ENCODE results near the gene PRKAA1. TPM values are rescaled to one million over a fixed set of nuclear protein-coding genes. Genes with fewer than 3 reads are reported as not detected.
"Not testable (repeated sequence)": the region's sequence is repeated elsewhere in the genome, so short reads cannot be mapped to it uniquely, and the experiment has no call there.

PRKAA1 gene
- total RNA-seq, 2 experiments from 2014 or later: 71.3 to 84.1 TPM

DNA sequence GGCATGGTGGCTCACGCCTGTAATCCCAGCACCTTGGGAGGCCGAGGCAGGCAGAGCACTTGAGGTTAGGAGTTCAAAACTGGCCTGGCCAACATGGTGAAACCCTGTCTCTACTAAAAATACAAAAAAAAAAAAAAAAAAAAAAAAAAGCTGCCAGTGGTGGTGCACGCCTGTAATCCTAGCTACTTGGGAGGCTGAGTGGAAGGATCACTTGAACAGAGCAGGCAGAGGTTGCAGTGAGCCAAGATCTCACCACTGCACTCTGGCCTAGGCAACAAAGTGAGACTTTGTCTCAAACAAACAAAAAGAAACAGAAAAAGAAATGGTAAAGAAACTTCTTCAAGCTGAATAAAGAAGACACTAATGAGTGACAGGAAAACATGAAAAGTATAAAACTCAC lies 11.5 kb downstream of the PRKAA1 start:
- CTCF ChIA-PET: interaction anchor here (1.3 kb wide), 1 partner anchor 18 kb away, joined by 3 read pairs; no protein-coding TSS in a partner anchor
- H3K27ac Mint-ChIP-seq, H3K4me3 Mint-ChIP-seq, POLR2A ChIA-PET, DNase-seq, H3K27me3 Mint-ChIP-seq, H3K9me3 Mint-ChIP-seq: not testable (repeated sequence)
- H3K4me1 Mint-ChIP-seq: peaks cover 23% of the 10 kb centered on the region
- peaks cover 38% of the 10 kb centered on the region for H3K36me3 Mint-ChIP-seq (ENCODE audit: low read depth)

DNA sequence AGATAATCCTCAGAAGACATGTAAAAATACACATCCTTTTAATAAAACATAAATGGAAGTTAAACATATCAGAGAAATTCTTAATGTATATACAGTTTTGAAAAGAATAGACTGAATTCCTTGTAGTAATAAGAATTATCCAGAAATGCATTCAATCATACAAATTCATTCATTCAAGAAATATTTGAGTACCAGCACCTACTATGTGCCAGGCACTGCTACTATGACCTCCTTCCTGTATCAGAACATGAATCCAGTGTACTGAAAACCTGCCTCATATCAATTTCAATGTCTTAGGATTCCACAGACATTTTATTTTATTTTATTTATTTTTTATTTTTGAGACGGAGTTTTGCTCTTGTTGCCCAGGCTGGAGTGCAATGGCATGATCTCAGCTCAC lies 13.3 kb downstream of the PRKAA1 start:
- H3K27me3 Mint-ChIP-seq: no peaks in the 10 kb centered on the region
- no peak for DNase-seq
- peaks cover 35% of the 10 kb centered on the region for H3K36me3 Mint-ChIP-seq (ENCODE audit: low read depth)
- peaks cover 22% of the 10 kb centered on the region for H3K4me1 Mint-ChIP-seq
- peaks cover 9% of the 10 kb centered on the region for H3K9me3 Mint-ChIP-seq
- CTCF ChIA-PET: no interaction called here
- H3K27ac Mint-ChIP-seq: no peak overlapping the region
- H3K4me3 Mint-ChIP-seq: no peak overlapping the region
- POLR2A ChIA-PET: no interaction called here

DNA sequence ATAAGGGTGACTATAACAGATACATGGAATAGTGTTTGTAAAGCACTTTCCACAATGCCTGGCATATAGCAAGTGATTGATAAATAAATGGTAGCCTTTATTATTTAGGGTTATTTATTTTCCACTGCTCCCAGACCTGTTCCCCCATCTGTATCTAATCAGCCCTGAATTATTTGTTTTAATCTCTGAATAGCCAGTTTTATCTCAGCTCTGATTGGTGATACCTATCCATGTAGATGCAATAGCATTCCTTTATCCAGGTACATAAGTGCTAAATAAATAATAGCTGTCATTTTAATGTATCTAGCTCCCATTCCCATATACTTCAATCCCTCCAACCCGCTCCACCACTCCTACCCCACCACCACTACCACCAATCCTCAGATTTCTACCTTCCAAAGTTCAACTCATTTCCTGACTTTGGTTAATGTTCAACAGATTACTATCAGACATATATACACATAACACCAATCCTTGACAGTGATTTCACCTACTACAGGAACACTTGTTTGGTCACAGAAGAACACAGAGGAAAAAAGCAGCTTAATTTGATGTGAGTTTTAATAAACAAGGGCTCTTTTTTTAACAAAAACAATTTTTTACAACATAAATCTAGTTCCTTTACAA lies 14.0 kb downstream of the PRKAA1 start:
- Mint-ChIP-seq H3K4me1 (peaks cover 26% of the 10 kb centered on the region), H3K36me3 (ENCODE audit: low read depth) (peaks cover 31% of the 10 kb centered on the region), H3K27ac (no peak overlapping the region), H3K27me3 (no peaks in the 10 kb centered on the region), H3K9me3 (peaks cover 9% of the 10 kb centered on the region), H3K4me3 (no peak overlapping the region)
- ChIA-PET CTCF (no interaction called here), POLR2A (no interaction called here)
- DNase-seq: no peak

DNA sequence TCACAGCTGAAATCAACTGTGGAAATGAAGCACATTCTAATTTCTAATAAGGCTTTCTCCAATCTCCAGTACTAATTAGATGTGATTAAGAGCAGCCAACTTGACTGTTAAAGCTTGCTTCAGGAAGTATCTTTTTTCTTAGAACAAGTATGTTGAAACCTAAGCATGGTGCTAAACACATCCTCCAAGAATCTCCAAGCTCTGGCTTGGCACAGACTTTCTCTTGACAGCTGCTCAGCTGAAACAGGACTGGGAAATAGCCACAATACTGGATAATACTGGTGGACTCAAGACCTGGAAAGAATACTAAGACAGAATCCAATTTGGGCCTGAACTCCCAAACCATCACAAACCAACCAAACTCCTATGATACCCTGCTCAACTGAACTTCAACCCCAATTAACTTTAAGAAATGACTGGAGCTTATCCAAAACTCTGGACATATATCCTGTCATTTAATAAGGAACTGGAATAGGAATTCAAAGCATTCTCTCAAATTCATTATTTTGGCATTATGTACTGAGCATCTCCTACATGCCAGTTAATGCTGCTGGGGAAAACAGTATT lies 16.2 kb downstream of the PRKAA1 start:
- peaks cover 29% of the 10 kb centered on the region for H3K4me1 Mint-ChIP-seq
- peaks cover 14% of the 10 kb centered on the region for H3K36me3 Mint-ChIP-seq (ENCODE audit: low read depth)
- H3K9me3 Mint-ChIP-seq: no peaks in the 10 kb centered on the region
- CTCF ChIA-PET: interaction anchor here (0.6 kb wide), 1 partner anchor 58 kb away, joined by 3 read pairs; no protein-coding TSS in a partner anchor
- no peak overlapping the region for H3K4me3 Mint-ChIP-seq
- POLR2A ChIA-PET: no interaction called here
- no peak for DNase-seq
- no peaks in the 10 kb centered on the region for H3K27me3 Mint-ChIP-seq
- no peak overlapping the region for H3K27ac Mint-ChIP-seq

DNA sequence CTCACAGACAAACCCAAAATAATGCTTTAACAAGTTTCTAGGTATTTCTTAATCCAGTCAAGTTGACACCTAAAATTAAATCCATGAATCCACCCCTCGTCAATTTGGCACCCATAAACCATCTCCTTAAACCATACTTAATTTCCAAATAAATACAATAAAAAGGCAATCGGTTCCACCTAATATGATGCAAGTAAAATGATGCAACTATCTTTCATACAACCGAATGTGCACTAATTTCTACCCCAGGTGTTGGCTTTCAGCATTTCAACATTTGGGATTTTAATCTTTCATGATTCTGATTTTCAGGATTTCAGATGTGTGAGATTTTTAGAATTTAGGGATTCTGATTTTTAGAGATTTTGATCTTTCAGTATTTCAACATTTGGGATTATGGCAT lies 17.3 kb downstream of the PRKAA1 start:
- H3K9me3 Mint-ChIP-seq: no peaks in the 10 kb centered on the region
- H3K27me3 Mint-ChIP-seq: no peaks in the 10 kb centered on the region
- POLR2A ChIA-PET: interaction anchor here (0.8 kb wide), 1 partner anchor 11 kb away, joined by 3 read pairs; no protein-coding TSS in a partner anchor
- H3K27ac Mint-ChIP-seq: no peak overlapping the region
- DNase-seq: no peak
- no peak overlapping the region for H3K4me3 Mint-ChIP-seq
- H3K4me1 Mint-ChIP-seq: peaks cover 35% of the 10 kb centered on the region
- peaks cover 15% of the 10 kb centered on the region for H3K36me3 Mint-ChIP-seq (ENCODE audit: low read depth)
- CTCF ChIA-PET: no interaction called here

DNA sequence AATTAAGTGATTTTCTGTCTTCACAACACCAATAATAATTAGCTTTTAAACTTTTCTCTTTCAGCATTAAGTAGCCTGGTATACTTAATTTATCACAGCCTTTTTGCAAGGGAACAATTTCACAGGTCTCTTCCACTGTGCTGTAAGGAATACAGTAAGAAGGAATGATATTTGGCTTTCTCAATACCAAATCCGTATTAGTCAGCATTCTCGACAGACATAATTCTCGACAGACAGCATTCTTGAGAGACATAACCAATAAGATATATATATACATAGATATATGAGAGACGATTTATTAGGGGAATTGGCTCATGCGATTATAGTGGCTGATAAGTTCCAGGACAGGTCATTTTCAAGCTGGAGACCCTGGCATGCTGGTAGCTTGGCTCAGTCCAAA lies 18.0 kb downstream of the PRKAA1 start:
- H3K36me3 Mint-ChIP-seq (ENCODE audit: low read depth): peaks cover 16% of the 10 kb centered on the region
- no peaks in the 10 kb centered on the region for H3K9me3 Mint-ChIP-seq
- DNase-seq: no peak
- CTCF ChIA-PET: interaction anchor here (1.1 kb wide), 1 partner anchor 18 kb away, joined by 3 read pairs; the partner anchor contains the start of gene PRKAA1
- no peak overlapping the region for H3K4me3 Mint-ChIP-seq
- H3K4me1 Mint-ChIP-seq: peaks cover 34% of the 10 kb centered on the region
- POLR2A ChIA-PET: interaction anchor here (0.8 kb wide), 1 partner anchor 11 kb away, joined by 3 read pairs; no protein-coding TSS in a partner anchor
- no peak overlapping the region for H3K27ac Mint-ChIP-seq
- H3K27me3 Mint-ChIP-seq: no peaks in the 10 kb centered on the region

DNA sequence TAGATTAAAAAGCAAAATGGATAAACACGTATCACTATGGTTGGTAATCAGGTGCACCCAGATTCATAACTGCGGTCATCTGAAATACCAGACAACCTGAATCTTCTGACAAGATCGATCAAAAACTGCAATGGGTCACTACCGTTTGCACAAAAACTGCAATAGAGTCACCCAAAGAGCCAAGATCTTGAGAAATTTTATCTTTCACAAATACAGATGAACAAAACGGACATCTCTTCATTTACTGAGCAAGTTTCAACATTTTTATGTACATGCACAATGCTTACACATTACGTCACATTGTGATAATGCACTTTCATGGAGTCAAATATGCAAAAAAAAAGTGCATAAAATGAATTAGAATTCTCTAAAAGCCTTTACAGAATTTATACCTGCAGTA lies 18.6 kb downstream of the PRKAA1 start:
- CTCF ChIA-PET: interaction anchor here (1.1 kb wide), 1 partner anchor 19 kb away, joined by 3 read pairs; the partner anchor contains the start of gene PRKAA1

DNA sequence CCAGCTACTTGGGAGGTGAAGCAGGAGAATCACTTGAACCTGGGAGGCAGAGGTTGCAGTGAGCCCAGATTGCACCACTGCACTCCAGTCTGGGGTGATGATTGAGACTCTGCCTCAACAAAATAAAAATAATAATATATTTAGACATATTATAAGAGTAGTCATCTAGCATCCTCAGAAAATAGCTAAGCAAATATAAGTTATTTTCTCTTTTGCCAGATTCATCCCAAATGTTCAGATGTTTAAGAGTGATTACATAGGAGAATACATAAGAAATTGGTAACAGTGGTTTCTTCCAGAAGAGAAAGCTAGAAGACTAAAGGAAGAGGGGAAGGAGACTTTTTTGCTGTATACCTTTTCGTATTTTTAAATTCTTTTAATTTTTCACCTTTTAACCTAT lies 20.0 kb downstream of the PRKAA1 start:
- Mint-ChIP-seq H3K9me3 (no peaks in the 10 kb centered on the region), H3K27me3 (no peaks in the 10 kb centered on the region), H3K4me1 (peaks cover 27% of the 10 kb centered on the region), H3K36me3 (ENCODE audit: low read depth) (peaks cover 23% of the 10 kb centered on the region), H3K4me3 (no peak overlapping the region), H3K27ac (no peak overlapping the region)
- POLR2A ChIA-PET: no interaction called here
- CTCF ChIA-PET: interaction anchor here (1.1 to 1.4 kb wide), 2 partner anchors 10 to 36 kb away, joined by 3 to 4 read pairs; no protein-coding TSS in a partner anchor
- no peak for DNase-seq

More for the DNA sequence above, 18.6 kb downstream of the PRKAA1 start:
- Mint-ChIP-seq H3K27ac (no peak overlapping the region), H3K4me3 (no peak overlapping the region), H3K27me3 (no peaks in the 10 kb centered on the region), H3K9me3 (no peaks in the 10 kb centered on the region), H3K4me1 (peaks cover 33% of the 10 kb centered on the region), H3K36me3 (ENCODE audit: low read depth) (peaks cover 17% of the 10 kb centered on the region)
- no peak for DNase-seq
- POLR2A ChIA-PET: no interaction called here

DNA sequence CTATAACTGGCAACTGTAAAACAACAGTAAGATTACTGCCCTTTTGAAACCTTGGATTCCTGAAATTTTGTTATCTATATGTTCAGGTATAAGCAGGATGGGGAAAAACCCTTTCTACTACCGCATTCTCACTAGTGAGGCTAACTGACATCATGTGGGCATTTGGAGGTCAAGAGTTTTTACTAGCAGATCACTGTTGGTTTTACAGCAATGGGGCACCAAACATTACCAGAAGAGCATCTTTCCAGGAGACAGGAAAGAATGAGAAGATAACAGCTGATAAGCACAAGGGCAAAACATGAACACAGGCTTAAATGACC lies 21.6 kb downstream of the PRKAA1 start:
- ChIA-PET POLR2A (no interaction called here), CTCF (interaction anchor here (0.7 kb wide), 2 partner anchors 14 to 121 kb away, joined by 3 read pairs; no protein-coding TSS in a partner anchor)
- H3K27ac Mint-ChIP-seq: no peak overlapping the region
- H3K4me3 Mint-ChIP-seq: no peak overlapping the region
- H3K9me3 Mint-ChIP-seq: no peaks in the 10 kb centered on the region
- peaks cover 24% of the 10 kb centered on the region for H3K36me3 Mint-ChIP-seq (ENCODE audit: low read depth)
- peaks cover 19% of the 10 kb centered on the region for H3K4me1 Mint-ChIP-seq
- no peak for DNase-seq
- H3K27me3 Mint-ChIP-seq: no peaks in the 10 kb centered on the region

DNA sequence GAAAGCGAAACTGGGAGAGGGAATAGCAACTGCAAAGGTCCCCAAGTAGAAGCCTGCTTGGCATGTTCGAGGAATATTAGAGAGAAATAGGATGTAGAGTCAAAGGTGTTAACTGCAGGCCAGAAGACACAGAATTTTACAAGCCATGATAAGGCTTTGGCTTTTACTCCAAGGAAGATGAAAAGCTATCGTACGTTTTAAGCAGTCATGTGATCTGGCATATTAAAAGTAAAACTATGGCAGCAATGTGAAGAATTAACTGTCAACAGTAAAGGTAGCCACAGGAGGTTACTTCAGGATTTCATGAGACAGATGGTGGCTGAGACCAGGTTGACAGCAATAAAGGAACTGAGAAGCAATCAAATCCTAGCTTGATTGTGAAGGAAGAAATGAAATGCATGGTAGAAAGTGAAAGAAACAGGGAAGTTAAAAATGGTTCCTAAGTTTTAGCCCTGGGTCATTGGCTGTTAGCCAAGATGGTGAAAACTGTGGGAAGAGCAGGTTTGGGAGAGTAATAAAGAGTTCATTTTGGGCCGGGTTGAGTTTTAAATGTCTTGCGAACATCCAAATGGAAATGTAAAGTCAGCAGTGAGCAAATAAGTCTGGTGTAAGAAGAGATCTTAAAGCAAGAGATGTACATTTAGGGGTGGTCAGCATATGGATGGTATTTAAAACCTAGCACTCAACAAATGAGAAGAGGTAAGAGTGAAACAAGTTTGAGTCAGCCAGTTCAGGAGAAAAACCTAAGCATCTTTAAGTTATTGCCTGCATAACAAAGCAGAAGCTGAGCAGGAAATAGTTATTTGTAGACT lies 22.1 kb downstream of the PRKAA1 start:
- POLR2A ChIA-PET: no interaction called here
- peaks cover 24% of the 10 kb centered on the region for H3K36me3 Mint-ChIP-seq (ENCODE audit: low read depth)
- H3K27ac Mint-ChIP-seq: no peak overlapping the region
- no peak overlapping the region for H3K4me3 Mint-ChIP-seq
- H3K4me1 Mint-ChIP-seq: peaks cover 16% of the 10 kb centered on the region
- CTCF ChIA-PET: interaction anchor here (0.7 to 1.3 kb wide), 2 partner anchors 26 to 122 kb away, joined by 3 read pairs; no protein-coding TSS in a partner anchor
- H3K9me3 Mint-ChIP-seq: no peaks in the 10 kb centered on the region
- no peaks in the 10 kb centered on the region for H3K27me3 Mint-ChIP-seq
- DNase-seq: no peak

DNA sequence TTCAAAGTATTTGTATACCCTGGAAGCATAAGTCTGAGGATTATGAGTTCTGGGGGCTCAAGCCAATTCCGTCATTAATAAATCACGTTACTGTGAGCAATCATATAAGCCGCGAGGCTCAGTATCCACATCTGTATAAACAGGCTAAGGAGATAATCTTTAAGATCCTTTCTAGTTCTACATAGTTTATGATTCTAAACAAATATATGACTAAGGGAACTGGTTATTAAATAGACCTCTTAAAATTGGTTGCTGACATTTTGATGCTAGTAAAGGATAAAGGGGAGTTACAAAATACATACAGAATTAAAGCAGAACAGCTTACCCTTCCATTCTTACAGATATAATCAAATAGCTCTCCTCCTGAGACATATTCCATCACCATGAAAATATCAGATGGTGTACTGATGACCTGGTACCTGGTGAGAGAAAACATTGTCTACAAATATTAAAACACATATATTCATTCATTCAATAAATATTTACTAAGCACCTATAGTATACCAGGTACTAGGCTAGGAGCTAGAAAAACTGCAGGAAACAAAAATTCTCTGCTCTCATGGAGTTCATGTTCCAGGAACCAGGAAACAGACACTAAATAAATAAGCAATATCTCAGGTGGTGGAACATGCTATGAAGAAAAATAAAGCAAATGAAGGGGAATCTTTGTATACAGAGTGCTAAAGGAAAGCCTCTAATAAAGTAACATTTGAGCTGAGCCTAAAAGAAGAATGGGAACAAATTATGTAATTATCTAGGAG lies 22.9 kb downstream of the PRKAA1 start:
- CTCF ChIA-PET: interaction anchor here (1.3 kb wide), 1 partner anchor 27 kb away, joined by 3 read pairs; no protein-coding TSS in a partner anchor
- H3K27me3 Mint-ChIP-seq: no peaks in the 10 kb centered on the region

DNA sequence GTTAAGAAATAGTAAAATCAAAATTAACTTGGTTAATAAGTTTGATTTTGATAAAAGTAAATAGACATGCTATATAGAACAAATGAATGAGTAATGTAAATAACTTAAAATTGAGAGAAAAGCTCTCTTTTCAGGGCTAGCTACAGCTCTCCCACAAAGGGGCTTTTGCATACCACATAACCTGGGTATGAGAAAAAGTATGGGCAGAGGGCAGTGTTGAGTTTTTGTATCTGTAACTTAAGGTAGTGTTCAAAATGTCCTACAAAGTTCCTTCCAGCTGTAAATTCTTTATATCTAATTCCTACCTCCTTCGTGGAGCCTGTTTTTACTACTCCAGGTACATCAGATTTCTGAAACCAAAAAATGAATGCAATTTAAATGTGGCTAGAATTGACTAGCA lies 23.6 kb downstream of the PRKAA1 start:
- peaks cover 15% of the 10 kb centered on the region for H3K4me1 Mint-ChIP-seq
- H3K9me3 Mint-ChIP-seq: no peaks in the 10 kb centered on the region
- no peak for DNase-seq
- no peak overlapping the region for H3K4me3 Mint-ChIP-seq
- no peaks in the 10 kb centered on the region for H3K27me3 Mint-ChIP-seq
- ChIA-PET POLR2A (no interaction called here), CTCF (interaction anchor here (1.4 kb wide), 1 partner anchor 14 kb away, joined by 5 read pairs; no protein-coding TSS in a partner anchor)
- H3K36me3 Mint-ChIP-seq (ENCODE audit: low read depth): peaks cover 25% of the 10 kb centered on the region
- no peak overlapping the region for H3K27ac Mint-ChIP-seq

More for the DNA sequence above, 22.9 kb downstream of the PRKAA1 start:
- H3K4me3 Mint-ChIP-seq: no peak overlapping the region
- DNase-seq: no peak
- H3K27ac Mint-ChIP-seq: no peak overlapping the region
- peaks cover 25% of the 10 kb centered on the region for H3K36me3 Mint-ChIP-seq (ENCODE audit: low read depth)
- no peaks in the 10 kb centered on the region for H3K9me3 Mint-ChIP-seq
- peaks cover 16% of the 10 kb centered on the region for H3K4me1 Mint-ChIP-seq
- POLR2A ChIA-PET: no interaction called here

All from activated CD4-positive, alpha-beta T cell treated with anti-CD3 and anti-CD28 coated beads, Interleukin-2, amount 10 ng/mL, durations not matched to agents 7 days and 5 days (primary cell).